ENCODE results near the gene NKAIN2.

Gene NKAIN2

GRCh38 chr6:124792386-124792785, 988.7 kb downstream of the NKAIN2 start:
- H3K4me1 ChIP-seq (ENCODE audit: control insufficient read depth, insufficient read depth, low read length, unreplicated experiment): no peaks in the 10 kb centered on the region
- H3K36me3 ChIP-seq (ENCODE audit: insufficient read depth, low read length): no peaks in the 10 kb centered on the region
- no peak overlapping the region for H3K4me3 ChIP-seq (ENCODE audit: low read depth, low read length)
- H3K79me2 ChIP-seq (ENCODE audit: control insufficient read depth, insufficient read depth, low read length, unreplicated experiment): no peaks in the 10 kb centered on the region
- no peak overlapping the region for H3K27ac ChIP-seq (ENCODE audit: low read depth, low read length)
- no peak overlapping the region for H2AFZ ChIP-seq (ENCODE audit: low read length, unreplicated experiment)
- no peaks in the 10 kb centered on the region; the same call in none of the 2 replicates for H3K27me3 ChIP-seq (ENCODE audit: insufficient read depth, low read length)

DNA sequence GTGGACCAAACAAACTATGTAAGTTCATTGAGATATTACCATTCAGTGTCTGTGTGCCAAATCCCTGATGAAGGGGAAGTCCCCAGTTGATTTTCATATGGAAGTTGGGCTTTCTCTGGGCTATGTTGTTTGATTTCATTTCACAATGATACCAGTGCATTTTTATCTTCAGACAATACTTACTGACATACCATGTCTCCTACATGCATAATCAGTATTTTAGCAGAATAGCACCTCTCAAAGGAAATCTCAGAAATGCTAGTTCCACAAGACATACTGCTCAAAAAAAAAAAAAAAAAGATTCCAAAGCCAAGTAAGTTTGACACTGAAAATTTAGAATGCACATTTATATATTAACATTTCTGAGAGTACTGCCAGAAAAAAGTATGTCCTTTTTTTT, 989.7 kb downstream of the NKAIN2 start:
- Histone ChIP-seq H3K79me2 (ENCODE audit: control insufficient read depth, insufficient read depth, low read length, unreplicated experiment) (no peaks in the 10 kb centered on the region), H2AFZ (ENCODE audit: low read length, unreplicated experiment) (no peak overlapping the region), H3K4me1 (ENCODE audit: control insufficient read depth, insufficient read depth, low read length, unreplicated experiment) (no peaks in the 10 kb centered on the region), H3K27me3 (ENCODE audit: insufficient read depth, low read length) (no peaks in the 10 kb centered on the region; the same call in none of the 2 replicates), H3K4me3 (ENCODE audit: low read depth, low read length) (no peak overlapping the region), H3K27ac (ENCODE audit: low read depth, low read length) (no peak overlapping the region), H3K36me3 (ENCODE audit: insufficient read depth, low read length) (no peaks in the 10 kb centered on the region)

DNA sequence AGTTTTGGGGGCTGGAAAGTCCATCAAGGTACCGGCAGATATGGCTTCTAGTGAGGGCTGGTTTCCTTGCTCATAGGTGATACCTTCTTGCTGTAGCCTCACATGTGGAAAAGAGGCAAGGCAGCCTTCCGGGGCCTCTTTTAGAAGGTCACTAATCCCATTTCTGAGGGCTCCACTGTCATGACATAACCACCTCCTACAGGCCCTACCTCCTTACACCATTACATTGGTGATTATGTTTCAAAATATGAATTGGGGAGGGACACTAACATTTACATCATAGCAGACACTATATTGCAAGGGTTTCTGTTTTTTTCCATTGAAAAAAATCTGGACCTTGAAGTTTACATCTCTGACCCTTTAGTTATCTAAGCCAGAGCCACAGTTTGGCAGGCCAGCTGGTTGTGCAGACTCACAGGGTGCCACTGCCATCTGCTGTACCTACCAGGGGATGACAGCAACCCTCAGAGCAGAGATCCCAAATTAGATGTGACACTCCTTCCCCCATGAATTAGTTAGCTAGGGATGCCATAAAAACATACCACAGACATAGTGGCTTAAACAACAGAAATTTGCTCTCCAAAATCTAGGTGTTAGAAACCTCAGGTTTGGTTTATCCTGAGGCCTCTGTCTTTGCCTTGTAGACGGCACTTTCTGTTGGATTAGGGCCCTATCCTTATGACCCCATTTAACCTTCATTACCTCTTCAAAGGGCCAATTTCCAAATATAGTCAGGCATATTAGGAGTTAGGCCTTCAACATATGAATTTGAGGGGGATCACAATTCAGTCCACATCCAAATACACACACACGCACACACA, 992.2 kb downstream of the NKAIN2 start:
- Histone ChIP-seq H2AFZ (ENCODE audit: low read length, unreplicated experiment) (no peak overlapping the region), H3K4me1 (ENCODE audit: control insufficient read depth, insufficient read depth, low read length, unreplicated experiment) (no peaks in the 10 kb centered on the region), H3K4me3 (ENCODE audit: low read depth, low read length) (no peak overlapping the region), H3K27me3 (ENCODE audit: insufficient read depth, low read length) (no peaks in the 10 kb centered on the region; the same call in none of the 2 replicates), H3K27ac (ENCODE audit: low read depth, low read length) (no peak overlapping the region), H3K36me3 (ENCODE audit: insufficient read depth, low read length) (no peaks in the 10 kb centered on the region), H3K79me2 (ENCODE audit: control insufficient read depth, insufficient read depth, low read length, unreplicated experiment) (no peaks in the 10 kb centered on the region)

DNA sequence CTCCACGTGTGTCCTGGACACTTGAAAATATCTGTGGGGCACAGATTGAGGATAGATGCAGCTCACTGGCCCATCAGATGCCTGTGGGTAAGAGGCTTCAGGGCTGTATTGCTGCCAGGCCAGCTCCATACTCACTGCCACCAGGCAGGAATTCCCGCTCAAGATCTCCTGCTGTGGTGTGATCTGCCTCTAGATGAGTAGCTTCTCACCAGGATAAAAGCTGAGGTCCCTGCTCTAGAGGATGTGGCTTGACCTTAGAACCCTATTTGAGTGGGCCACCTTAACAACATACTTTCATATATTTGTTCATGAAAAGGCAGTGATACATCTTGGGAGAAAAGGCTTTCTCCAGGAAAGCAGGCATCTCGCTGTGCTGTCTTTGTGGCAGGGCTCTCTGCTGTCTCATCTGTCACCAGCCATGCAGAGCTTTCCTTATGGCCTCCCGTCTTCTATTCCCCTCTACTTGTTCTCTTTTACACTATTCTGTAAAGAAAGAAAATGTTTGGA, 992.9 kb downstream of the NKAIN2 start:
- H3K36me3 ChIP-seq (ENCODE audit: insufficient read depth, low read length): no peaks in the 10 kb centered on the region
- no peaks in the 10 kb centered on the region; the same call in none of the 2 replicates for H3K27me3 ChIP-seq (ENCODE audit: insufficient read depth, low read length)
- no peak overlapping the region for H2AFZ ChIP-seq (ENCODE audit: low read length, unreplicated experiment)
- H3K27ac ChIP-seq (ENCODE audit: low read depth, low read length): no peak overlapping the region
- no peak overlapping the region for H3K4me3 ChIP-seq (ENCODE audit: low read depth, low read length)
- no peaks in the 10 kb centered on the region for H3K4me1 ChIP-seq (ENCODE audit: control insufficient read depth, insufficient read depth, low read length, unreplicated experiment)
- no peaks in the 10 kb centered on the region for H3K79me2 ChIP-seq (ENCODE audit: control insufficient read depth, insufficient read depth, low read length, unreplicated experiment)

DNA sequence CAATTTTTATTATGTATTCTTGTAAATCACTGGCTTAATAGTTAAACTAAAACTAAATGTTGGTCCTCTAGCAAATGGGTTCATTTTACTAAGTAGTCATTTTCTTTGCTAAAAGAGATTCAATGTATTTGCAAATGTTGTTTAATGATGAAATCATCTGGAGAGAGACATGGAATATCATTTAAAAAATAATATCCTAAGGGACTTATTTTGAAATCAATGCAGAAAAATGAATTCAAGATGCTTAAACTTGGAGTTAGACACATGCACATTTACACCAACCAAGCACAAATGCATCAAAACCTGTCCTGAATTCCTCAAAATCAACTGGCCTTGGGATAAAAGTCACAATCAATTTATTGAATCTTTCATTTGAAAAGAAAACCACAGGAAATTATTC, 993.6 kb downstream of the NKAIN2 start:
- H3K79me2 ChIP-seq (ENCODE audit: control insufficient read depth, insufficient read depth, low read length, unreplicated experiment): no peaks in the 10 kb centered on the region
- H3K4me1 ChIP-seq (ENCODE audit: control insufficient read depth, insufficient read depth, low read length, unreplicated experiment): no peaks in the 10 kb centered on the region
- no peak overlapping the region for H3K27ac ChIP-seq (ENCODE audit: low read depth, low read length)
- no peak overlapping the region for H3K4me3 ChIP-seq (ENCODE audit: low read depth, low read length)
- H2AFZ ChIP-seq (ENCODE audit: low read length, unreplicated experiment): no peak overlapping the region
- H3K36me3 ChIP-seq (ENCODE audit: insufficient read depth, low read length): no peaks in the 10 kb centered on the region
- H3K27me3 ChIP-seq (ENCODE audit: insufficient read depth, low read length): peaks cover under 1% of the 10 kb centered on the region

GRCh38 chr6:124798942-124799496, 995.4 kb downstream of the NKAIN2 start:
- Histone ChIP-seq H2AFZ (ENCODE audit: low read length, unreplicated experiment) (no peak overlapping the region), H3K36me3 (ENCODE audit: insufficient read depth, low read length) (no peaks in the 10 kb centered on the region), H3K27ac (ENCODE audit: low read depth, low read length) (no peak overlapping the region), H3K27me3 (ENCODE audit: insufficient read depth, low read length) (peaks cover 5% of the 10 kb centered on the region), H3K79me2 (ENCODE audit: control insufficient read depth, insufficient read depth, low read length, unreplicated experiment) (no peaks in the 10 kb centered on the region), H3K4me3 (ENCODE audit: low read depth, low read length) (no peak overlapping the region), H3K4me1 (ENCODE audit: control insufficient read depth, insufficient read depth, low read length, unreplicated experiment) (no peaks in the 10 kb centered on the region)

GRCh38 chr6:124799638-124800037, 996.0 kb downstream of the NKAIN2 start:
- no peak overlapping the region for H2AFZ ChIP-seq (ENCODE audit: low read length, unreplicated experiment)
- no peaks in the 10 kb centered on the region for H3K36me3 ChIP-seq (ENCODE audit: insufficient read depth, low read length)
- no peak overlapping the region for H3K4me3 ChIP-seq (ENCODE audit: low read depth, low read length)
- H3K27me3 ChIP-seq (ENCODE audit: insufficient read depth, low read length): peaks cover 5% of the 10 kb centered on the region
- H3K79me2 ChIP-seq (ENCODE audit: control insufficient read depth, insufficient read depth, low read length, unreplicated experiment): no peaks in the 10 kb centered on the region
- no peaks in the 10 kb centered on the region for H3K4me1 ChIP-seq (ENCODE audit: control insufficient read depth, insufficient read depth, low read length, unreplicated experiment)
- no peak overlapping the region for H3K27ac ChIP-seq (ENCODE audit: low read depth, low read length)

DNA sequence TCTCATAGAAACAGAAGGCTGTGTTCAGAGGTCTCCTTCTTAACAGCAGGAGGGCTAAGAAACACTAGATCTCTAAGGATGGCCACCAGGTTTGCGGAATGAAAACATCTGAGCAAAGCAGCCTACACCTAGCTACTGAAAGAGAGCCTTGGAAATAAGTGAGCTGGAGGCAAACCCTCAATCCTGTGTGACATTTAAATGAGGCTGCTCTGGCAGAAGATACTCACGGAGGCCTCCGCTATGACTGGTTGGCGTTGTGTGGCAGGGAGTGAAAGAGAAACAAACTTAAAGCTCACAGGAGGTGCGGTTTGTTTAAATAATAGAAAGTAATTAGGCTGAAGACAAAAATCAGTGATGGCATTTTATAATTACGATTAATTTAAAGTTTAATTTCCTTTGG, 996.6 kb downstream of the NKAIN2 start:
- Histone ChIP-seq H3K36me3 (ENCODE audit: insufficient read depth, low read length) (no peaks in the 10 kb centered on the region), H2AFZ (ENCODE audit: low read length, unreplicated experiment) (no peak overlapping the region), H3K27me3 (ENCODE audit: insufficient read depth, low read length) (peaks cover 5% of the 10 kb centered on the region), H3K4me1 (ENCODE audit: control insufficient read depth, insufficient read depth, low read length, unreplicated experiment) (no peaks in the 10 kb centered on the region), H3K27ac (ENCODE audit: low read depth, low read length) (no peak overlapping the region), H3K4me3 (ENCODE audit: low read depth, low read length) (no peak overlapping the region), H3K79me2 (ENCODE audit: control insufficient read depth, insufficient read depth, low read length, unreplicated experiment) (no peaks in the 10 kb centered on the region)

GRCh38 chr6:124812067-124812466, 1008.4 kb downstream of the NKAIN2 start:
- H2AFZ ChIP-seq (ENCODE audit: low read length, unreplicated experiment): no peak overlapping the region
- no peaks in the 10 kb centered on the region for H3K36me3 ChIP-seq (ENCODE audit: insufficient read depth, low read length)
- no peak overlapping the region for H3K4me3 ChIP-seq (ENCODE audit: low read depth, low read length)
- H3K27me3 ChIP-seq (ENCODE audit: insufficient read depth, low read length): peaks cover 8% of the 10 kb centered on the region; the same call in 1 of the 2 replicates
- no peak overlapping the region for H3K27ac ChIP-seq (ENCODE audit: low read depth, low read length)
- no peaks in the 10 kb centered on the region for H3K4me1 ChIP-seq (ENCODE audit: control insufficient read depth, insufficient read depth, low read length, unreplicated experiment)
- no peaks in the 10 kb centered on the region for H3K79me2 ChIP-seq (ENCODE audit: control insufficient read depth, insufficient read depth, low read length, unreplicated experiment)

- H3K27ac ChIP-seq (ENCODE audit: low read depth, low read length): no peak overlapping the region
- H3K79me2 ChIP-seq (ENCODE audit: control insufficient read depth, insufficient read depth, low read length, unreplicated experiment): no peaks in the 10 kb centered on the region
- H3K27me3 ChIP-seq (ENCODE audit: insufficient read depth, low read length): peaks cover 1% of the 10 kb centered on the region; the same call in 1 of the 2 replicates
- H3K36me3 ChIP-seq (ENCODE audit: insufficient read depth, low read length): no peaks in the 10 kb centered on the region
- H3K4me3 ChIP-seq (ENCODE audit: low read depth, low read length): peak overlapping the region; percentile 62
- no peaks in the 10 kb centered on the region for H3K4me1 ChIP-seq (ENCODE audit: control insufficient read depth, insufficient read depth, low read length, unreplicated experiment)
- H2AFZ ChIP-seq (ENCODE audit: low read length, unreplicated experiment): peak overlapping the region; percentile 74
These were observed 1015.7 kb downstream of the NKAIN2 start for GRCh38 chr6:124819346-124819745.

- Histone ChIP-seq H3K27me3 (ENCODE audit: insufficient read depth, low read length) (no peaks in the 10 kb centered on the region), H3K36me3 (ENCODE audit: insufficient read depth, low read length) (no peaks in the 10 kb centered on the region), H3K27ac (ENCODE audit: low read depth, low read length) (no peak overlapping the region), H3K4me3 (ENCODE audit: low read depth, low read length) (no peak overlapping the region), H2AFZ (ENCODE audit: low read length, unreplicated experiment) (no peak overlapping the region), H3K4me1 (ENCODE audit: control insufficient read depth, insufficient read depth, low read length, unreplicated experiment) (no peaks in the 10 kb centered on the region), H3K79me2 (ENCODE audit: control insufficient read depth, insufficient read depth, low read length, unreplicated experiment) (no peaks in the 10 kb centered on the region)
These were observed 1018.5 kb downstream of the NKAIN2 start for GRCh38 chr6:124822204-124822613.

Measured in ACC112 (cell line).